22Rv1 (cell line): ENCODE data around the gene MYO18B.
"Not testable (repeated sequence)": the region's sequence is repeated elsewhere in the genome, so short reads cannot be mapped to it uniquely, and the experiment has no call there.

ENCODE experiments used
- H3K27ac ChIP-seq: fragments of 450-650 bp; 2 replicates; pipeline ENCODE4 v1.5.1; 2017
- CTCF ChIP-seq: fragments of 450-650 bp; IDR thresholded peaks from 2 replicates; pipeline ENCODE4 v1.5.1; 2017; ENCODE audit warnings: mild to moderate bottlenecking
- ZFX ChIP-seq: fragments of 450-650 bp; IDR thresholded peaks from 2 replicates; pipeline ENCODE4 v1.6.1; 2017; ENCODE audit warnings: antibody characterized with exemption, borderline replicate concordance

MYO18B gene

GRCh38 chr22:25970999-25971811, 229.2 kb downstream of the MYO18B start:
- TF ChIP-seq CTCF: no peak
- no peak for TF ChIP-seq ZFX
- H3K27ac ChIP-seq: no peak overlapping the region

DNA sequence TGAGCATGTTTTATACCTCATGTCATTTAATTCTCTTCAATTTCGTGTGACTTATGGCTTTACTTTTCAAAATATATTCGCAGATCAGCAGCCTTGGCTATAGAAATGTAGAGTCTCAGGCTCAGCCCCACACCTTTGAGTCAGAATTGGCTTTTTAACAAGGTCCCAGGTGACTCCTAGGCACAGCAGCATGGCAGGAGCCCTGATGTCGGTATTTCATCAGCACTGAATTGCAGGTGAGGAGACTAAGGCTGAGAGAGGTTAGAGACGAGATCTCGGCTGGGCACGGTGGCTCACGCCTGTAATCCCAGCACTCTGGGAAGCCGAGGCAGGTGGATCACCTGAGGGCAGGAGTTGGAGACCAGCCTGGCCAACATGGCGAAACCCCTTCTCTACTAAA, 230.4 kb downstream of the MYO18B start:
- TF ChIP-seq CTCF (no peak), ZFX (no peak)
- no peak overlapping the region for H3K27ac ChIP-seq

- H3K27ac ChIP-seq: no peak overlapping the region
- TF ChIP-seq CTCF (no peak), ZFX (no peak)
Measured at GRCh38 chr22:25976356-25976755, 234.4 kb downstream of the MYO18B start.

- no peak overlapping the region for H3K27ac ChIP-seq
- TF ChIP-seq ZFX: no peak
- TF ChIP-seq CTCF: no peak
Measured at GRCh38 chr22:25979968-25980367, 238.0 kb downstream of the MYO18B start.

DNA sequence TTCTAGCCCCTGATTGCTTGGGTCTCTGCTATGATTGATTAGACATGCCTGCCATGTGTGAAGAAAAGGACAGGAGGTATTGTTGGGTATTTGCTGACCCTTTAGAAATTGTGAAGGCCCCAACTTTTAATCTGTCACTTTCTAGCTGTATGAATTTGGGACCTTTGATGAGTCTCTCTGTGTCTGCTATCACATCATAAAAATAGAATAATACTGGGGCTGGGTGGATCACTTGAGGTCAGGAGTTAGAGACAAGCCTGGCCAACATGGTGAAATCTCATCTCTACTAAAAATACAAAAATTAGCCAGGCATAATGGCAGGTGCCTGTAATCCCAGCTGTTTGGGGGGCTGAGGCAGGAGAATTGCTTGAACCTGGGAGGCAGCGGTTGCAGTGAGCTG, 242.9 kb downstream of the MYO18B start:
- H3K27ac ChIP-seq: not testable (repeated sequence)

GRCh38 chr22:25987948-25988347, 246.0 kb downstream of the MYO18B start:
- H3K27ac ChIP-seq: no peak overlapping the region
- no peak for TF ChIP-seq ZFX
- no peak for TF ChIP-seq CTCF

DNA sequence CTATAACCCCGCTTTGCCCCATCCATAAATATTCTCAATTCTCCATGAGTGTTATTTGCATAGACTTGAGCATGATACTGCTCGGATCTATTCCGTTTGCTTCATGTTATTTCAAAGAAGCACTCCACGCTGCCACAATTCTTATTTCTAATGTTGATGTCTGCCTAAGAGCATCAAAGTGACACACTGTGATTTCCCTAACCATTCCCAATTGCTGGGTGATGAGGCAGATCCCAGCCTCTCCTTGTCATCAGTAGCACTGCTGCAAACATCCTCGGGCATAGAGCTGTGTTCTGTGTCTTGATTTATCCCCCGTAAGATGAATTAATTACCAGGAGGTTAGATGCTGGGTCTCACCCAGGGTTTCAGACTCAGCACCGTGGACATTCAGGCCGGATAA, 249.0 kb downstream of the MYO18B start:
- TF ChIP-seq CTCF (no peak), ZFX (no peak)
- no peak overlapping the region for H3K27ac ChIP-seq

GRCh38 chr22:25992331-25992730, 250.3 kb downstream of the MYO18B start:
- TF ChIP-seq ZFX (no peak), CTCF (no peak)
- H3K27ac ChIP-seq: no peak overlapping the region
